ENCODE measurements around the gene TRPM3.
A peak's percentile ranks its signal among the peaks of the same experiment; 100 is the strongest.

TRPM3 gene

DNA sequence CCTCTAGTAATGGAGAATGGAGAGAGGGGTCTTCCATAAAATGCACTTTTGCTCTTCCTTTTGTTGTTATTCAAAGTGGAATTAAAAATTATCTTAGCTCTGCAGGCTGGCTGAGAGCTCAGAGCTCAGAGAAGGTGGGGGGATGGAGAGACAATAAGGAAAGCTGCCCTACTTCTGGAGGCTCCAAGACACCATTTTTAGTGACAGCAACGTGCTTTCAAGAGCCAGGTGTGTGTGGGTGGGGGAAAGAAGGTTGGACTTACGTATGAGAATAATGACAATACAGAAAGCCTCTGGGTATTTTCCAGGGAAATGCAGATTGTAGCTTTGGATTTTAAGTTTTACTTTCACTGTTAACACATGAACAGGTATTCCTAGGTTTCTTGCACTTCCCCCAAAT lies 173.9 kb downstream of the TRPM3 start:
- no peak for DNase-seq (ENCODE audit: low spot score)

DNA sequence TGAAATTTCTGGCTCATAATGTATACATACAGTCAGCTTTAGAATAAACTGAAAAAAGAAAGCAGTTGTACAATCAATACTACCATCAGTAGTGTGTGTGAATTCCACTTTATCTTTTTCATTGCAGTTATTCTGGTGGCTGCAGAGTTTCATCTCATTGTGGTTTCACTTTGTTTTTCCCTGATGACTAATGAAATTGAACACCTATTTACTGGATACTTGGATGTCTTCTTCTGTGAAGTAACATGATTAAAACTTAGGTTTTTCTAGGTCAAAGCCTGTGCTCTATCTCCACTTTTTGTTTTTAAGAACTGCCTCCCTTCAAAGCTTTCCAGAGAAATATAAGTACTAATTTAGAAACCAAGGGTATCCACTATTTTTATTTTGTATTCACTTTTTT lies 174.3 kb downstream of the TRPM3 start:
- DNase-seq (ENCODE audit: low spot score), result no peak

DNA sequence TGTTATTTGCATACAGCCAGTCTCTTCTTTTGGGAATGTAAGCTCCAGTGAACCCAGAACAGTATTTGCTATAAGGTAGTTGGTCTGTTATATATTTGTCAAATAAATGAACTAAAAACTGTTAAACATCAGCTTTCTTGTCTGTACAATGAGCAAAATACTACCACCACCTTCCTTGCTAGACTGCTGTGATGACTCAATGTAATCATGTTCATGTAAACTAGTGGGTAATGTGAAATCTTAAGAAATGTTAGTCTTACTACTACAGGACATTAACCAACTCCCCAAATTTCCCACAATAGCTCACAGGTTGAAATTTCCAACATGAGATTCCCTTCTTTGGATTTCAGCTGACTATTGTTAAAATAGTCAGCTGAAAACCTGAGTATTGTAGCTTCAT lies 176.1 kb downstream of the TRPM3 start:
- no peak for DNase-seq (ENCODE audit: low spot score)

DNA sequence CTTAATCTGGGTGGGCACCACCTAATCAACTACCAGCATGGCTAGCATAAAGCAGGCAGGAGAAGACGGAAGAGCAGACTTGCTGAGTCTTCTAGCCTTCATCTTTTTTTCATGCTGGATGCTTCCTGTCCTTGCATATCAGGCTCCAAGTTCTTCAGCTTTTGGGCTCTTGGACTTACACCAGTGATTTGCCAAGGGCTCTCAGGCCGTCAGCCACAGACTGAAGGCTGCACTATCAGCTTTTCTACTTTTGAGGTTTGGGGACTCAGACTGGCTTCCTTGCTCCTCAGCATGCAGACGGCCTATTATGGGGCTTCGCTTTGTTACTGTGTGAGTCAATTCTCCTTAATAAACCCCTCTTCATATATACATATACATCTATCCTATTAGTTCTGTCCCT lies 180.2 kb downstream of the TRPM3 start:
- no peak for DNase-seq (ENCODE audit: low spot score)

DNA sequence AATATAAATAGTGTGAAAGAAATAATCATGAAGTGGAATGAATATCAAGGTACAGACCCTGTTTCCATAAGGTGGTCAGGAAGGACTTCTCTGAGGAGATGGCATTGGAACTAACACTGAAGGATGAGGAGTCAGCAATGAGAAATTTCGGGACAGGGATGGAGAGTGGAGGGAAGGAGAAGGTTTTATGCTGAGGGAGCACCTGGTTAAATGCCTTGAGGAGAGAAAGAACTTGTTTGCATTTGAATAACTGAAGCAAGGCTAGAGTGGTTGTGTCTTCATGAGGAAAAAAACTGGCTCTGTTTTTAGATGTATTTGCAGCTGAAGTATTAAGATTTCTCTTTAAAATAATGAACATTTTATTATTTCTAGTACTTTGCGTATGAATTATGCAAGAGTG lies 180.8 kb downstream of the TRPM3 start:
- no peak for DNase-seq (ENCODE audit: low spot score)

- no peak for DNase-seq (ENCODE audit: low spot score)
Observed at GRCh38 chr9:70936536-70936935, 184.9 kb downstream of the TRPM3 start.

DNA sequence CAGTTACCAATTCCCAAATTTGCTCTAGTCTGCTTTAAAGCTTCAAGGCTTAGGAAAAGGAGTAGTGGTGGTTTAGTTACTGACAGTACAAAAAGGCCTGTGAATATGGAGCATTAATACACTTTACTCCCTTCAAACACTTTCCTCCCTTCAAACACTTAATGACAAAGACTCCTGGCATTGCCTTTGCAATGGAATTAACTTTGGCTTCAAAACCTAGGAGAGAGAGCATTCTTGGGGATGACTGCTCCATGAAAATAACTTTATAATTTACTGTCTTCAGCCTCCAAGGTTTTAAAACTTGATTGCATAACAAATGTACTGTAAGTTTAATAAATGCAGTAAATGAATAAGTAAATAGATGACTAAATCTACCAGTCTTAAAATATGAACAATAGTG lies 185.6 kb downstream of the TRPM3 start:
- no peak for DNase-seq (ENCODE audit: low spot score)

- no peak for DNase-seq (ENCODE audit: low spot score)
Observed at GRCh38 chr9:70934642-70935041, 186.8 kb downstream of the TRPM3 start.

DNA sequence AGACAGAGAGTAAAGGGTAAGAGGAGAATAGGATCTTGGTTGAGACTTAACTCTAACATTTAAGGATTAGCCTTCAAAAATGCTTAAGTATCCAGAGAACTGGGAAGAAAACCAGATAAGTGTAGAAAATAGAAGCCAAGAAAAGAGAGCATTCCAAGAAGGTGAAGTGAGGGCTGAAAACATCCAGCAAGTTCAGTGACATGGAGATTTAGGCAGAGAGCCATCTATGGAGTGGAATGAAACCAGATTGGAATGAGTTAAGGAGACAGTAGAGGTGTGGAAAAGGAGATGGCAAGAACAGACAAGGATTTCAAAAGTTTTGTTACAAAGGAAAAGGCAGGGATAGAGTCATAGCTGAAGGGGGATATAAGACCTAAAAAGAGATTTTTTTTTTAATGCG lies 188.1 kb downstream of the TRPM3 start:
- DNase-seq (ENCODE audit: low spot score), result no peak

DNA sequence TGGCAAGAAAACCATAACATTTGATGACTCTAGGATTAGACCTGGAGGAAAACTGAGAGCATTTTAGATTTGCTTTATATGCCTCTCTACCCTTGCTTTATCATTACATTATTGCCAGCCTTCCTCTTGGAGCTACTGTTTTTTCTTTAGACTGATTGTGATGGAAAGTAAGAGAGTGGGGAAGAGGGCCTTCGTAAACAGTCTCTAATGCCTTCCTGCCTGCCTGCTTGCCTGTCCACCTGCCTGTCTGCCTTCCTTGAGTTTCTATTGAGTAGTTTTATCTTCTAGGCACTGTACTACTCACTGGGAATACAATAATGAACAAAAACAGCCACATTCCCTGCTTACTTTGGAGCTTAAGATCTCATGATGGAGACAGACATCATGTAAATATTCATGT lies 189.3 kb downstream of the TRPM3 start:
- DNase-seq (ENCODE audit: low spot score), result no peak

- DNase-seq (ENCODE audit: low spot score), result no peak
Observed at GRCh38 chr9:70927530-70927929, 193.9 kb downstream of the TRPM3 start.

DNA sequence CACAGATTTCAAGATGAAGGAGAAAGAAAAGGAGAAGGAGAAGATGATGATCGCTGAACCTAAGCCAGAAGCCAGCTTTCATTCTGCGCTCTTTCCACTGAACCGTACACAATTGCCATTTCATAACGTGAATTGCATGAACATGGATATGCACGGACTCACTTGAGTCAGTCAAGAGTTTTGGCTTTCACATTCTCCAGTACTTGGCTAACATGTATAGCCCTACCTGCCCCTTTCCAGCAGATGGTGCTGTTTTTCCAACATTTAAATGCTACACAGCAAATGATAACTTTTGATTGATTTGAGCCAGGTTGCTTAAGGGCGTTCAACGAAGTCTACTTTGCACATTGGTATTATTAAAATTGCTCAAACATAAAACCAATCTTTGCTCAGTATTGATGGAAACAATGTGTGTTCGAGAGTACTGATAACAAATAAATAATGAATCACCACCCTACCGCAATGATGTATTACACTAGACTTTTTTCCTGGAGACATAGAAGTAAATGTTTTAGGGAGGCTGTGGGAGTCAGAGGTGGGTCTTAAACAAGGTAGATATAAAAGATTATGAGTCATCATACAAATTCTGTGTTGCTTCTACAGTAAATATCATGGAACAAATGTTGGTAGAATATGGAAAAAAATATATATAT lies 196.4 kb downstream of the TRPM3 start:
- DNase-seq (ENCODE audit: low spot score), result peak; percentile 13

GRCh38 chr9:70924380-70924779 lies 197.0 kb downstream of the TRPM3 start:
- no peak for DNase-seq (ENCODE audit: low spot score)

DNA sequence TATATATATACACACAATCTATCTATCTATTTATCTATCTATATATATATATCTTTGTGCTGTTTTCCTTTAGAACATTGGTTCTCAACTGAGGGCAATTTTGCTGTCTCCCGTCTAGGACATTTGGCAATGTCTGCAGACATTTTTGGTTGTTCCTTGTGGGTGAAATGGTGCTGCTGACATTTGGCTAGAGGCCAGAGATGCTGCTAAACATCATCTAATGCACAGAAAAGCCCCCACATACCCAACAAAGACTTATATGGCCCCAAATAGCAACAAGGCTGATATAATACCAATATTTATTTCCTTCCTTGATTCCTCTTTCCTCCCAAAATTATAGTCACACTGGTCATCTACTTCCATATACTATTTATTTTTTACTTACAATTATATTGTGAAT lies 197.5 kb downstream of the TRPM3 start:
- DNase-seq (ENCODE audit: low spot score), result no peak

DNA sequence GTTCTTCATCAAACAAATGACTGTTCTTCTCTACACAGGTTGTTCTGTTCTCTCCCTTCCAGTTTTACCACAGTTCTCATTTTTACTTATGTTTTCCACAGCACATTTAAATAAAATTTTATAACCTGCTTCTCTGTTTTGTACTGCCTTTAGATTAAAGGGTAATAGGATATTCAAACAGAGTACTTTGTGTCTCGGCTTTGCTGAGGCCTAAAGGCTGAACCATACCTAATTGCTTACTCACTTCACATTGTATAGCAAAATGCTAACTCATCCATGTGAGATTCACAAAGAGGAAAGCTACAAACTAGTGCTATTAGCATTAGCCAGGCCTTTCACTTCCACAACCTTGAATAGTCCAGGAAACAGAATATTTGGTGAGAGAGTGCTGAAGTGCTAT lies 200.3 kb downstream of the TRPM3 start:
- no peak for DNase-seq (ENCODE audit: low spot score)

- DNase-seq (ENCODE audit: low spot score), result no peak
Observed at GRCh38 chr9:70917277-70917676, 204.1 kb downstream of the TRPM3 start.

GRCh38 chr9:70911791-70912190 lies 209.6 kb downstream of the TRPM3 start:
- DNase-seq (ENCODE audit: low spot score), result no peak

GRCh38 chr9:70910598-70910997 lies 210.8 kb downstream of the TRPM3 start:
- DNase-seq (ENCODE audit: low spot score), result no peak

DNA sequence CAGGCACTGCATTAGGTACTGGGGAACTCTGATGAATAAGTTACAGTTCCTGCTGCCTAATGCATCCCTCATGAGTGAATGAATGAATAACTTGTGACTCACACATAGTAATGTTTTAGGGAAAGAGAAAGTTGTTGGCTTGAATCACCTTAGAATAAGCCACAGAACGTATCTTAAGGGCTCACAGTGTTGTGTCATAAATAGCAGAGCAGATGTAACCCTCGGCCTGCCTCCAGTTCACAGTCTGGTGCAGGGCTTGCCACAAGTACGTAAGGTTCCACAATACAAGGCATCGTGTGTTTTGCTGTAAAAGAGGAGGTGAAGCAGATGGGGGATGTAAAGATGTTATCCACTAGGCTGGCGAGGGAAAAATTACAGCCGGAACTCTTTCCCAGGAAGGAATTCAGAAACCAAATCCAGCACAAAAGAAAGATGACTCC lies 218.7 kb downstream of the TRPM3 start:
- no peak for DNase-seq (ENCODE audit: low spot score)

DNA sequence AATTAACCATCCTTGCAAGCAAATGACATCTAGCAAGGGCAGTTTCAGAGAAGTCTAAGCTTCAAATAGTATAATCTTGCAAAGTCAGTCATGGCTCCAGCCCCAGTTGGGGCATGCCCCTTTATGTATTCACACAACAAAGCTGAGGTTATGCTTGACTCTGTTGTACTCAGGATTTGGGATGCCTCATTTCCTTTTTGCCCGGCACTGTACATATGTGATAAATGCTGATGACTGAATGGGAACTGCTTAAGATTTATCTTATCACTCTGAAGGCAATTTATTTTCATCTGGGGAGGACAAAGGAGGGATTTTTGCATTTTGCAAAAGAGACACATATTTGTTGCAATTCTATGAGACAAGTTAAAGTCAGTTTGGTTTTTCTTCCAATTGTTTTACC lies 219.2 kb downstream of the TRPM3 start:
- DNase-seq (ENCODE audit: low spot score), result no peak

DNA sequence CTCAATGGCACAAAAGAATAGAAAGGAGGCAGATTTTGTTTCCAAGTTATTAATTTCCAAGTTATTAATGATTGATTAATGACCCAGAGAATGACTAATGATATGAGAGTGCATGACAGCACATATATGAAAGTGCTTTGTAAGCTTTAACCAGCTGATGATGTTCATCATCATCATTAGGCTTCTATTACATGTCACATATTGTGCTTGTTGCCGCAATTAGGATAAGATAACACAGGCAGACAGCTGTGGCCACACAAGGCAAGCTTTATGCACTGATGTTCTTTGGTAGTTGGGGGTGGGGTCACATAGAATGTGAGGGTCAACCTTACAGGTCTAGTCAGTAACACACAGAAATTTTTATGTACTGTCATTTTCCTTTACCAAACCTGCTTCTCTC lies 219.7 kb downstream of the TRPM3 start:
- DNase-seq (ENCODE audit: low spot score), result no peak

- DNase-seq (ENCODE audit: low spot score), result no peak
Observed at GRCh38 chr9:70901013-70901412, 220.4 kb downstream of the TRPM3 start.

- no peak for DNase-seq (ENCODE audit: low spot score)
Observed at GRCh38 chr9:70893580-70894122, 227.8 kb downstream of the TRPM3 start.

- DNase-seq (ENCODE audit: low spot score), result no peak
Observed at GRCh38 chr9:70888471-70888870, 232.9 kb downstream of the TRPM3 start.

Data from CD4-positive, alpha-beta T cell treated with Interleukin-15 for 4 hours (primary cell).